ENCODE measurements around the gene SH3GL3.

GRCh38 chr15:83595191-83595590, 148.1 kb downstream of the SH3GL3 start:
- TF ChIP-seq CTCF (conservative IDR thresholded peaks at IDR 0.05; ENCODE audit: low read length): no peak
- no peak for TF ChIP-seq EZH2phosphoT487 (IDR thresholded peaks at IDR 0.05; ENCODE audit: borderline replicate concordance, low read depth, low read length)

All from OCI-LY7 (cell line).